Measurements from ENCODE around the gene PUS7. TPM values are rescaled to one million over a fixed set of nuclear protein-coding genes. Genes with fewer than 3 reads are reported as not detected.
"Not testable (repeated sequence)": the region's sequence is repeated elsewhere in the genome, so short reads cannot be mapped to it uniquely, and the experiment has no call there.

Gene PUS7
- total RNA-seq, 6 experiments from 2014 or later: 15.1 to 19.6 (median 17.3) TPM

DNA sequence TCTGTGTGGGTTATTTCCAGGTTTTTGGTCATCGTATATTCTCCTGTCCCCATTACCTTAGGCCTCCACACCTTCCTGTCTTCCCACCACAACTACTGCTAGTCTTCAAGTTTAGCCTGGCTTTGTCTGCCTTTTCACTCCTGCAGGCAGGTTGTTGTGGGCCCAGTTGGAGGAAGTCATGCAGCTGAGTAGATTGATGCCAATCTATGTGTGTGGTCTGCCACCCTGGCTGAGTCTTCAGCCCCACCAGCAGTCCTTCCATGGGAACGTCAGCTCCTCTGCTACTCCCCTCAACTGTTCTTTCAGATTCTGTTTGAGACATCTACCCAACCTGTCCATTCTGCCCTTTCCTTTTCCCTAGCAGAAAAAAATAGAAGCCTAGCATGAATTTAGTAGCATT, 16.3 kb upstream of the PUS7 start:
- no peaks in the 10 kb centered on the region for H3K9me3 Mint-ChIP-seq

DNA sequence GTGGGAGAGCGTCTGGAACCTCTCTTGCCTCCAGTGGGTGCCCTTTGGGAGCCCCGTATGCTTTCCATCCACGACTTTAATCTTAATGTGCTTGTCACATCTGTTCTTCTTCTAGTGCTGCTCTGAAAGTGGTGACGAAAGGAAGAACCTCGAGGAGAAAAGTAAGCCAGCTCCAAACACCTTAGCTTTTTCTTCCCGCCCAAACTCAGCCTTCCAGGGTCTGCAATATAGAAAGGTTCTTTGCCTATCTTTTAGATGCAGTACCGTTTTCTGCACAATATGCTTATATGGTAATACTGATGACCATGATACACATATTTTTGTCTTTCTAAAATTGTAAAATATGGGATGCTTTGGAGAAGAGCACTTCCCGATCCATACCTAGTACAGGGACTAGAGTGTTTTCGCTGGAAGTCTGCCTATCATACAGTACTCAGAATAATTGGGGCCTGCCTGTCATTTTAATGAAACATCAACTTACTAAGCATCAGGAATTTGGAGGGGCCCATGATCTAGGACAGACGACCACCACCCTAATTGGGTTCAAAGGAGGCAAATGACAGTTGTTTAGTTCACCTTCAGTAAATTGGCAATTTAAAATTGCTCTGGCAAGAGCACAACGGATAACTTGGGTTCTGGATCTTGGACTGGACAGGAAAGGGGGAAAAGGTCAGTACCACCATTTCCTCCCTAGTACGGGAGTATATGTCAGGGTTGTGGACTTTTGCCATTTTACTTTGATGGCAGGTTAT, 10.8 kb upstream of the PUS7 start:
- H3K27me3 Mint-ChIP-seq (ENCODE audit: insufficient read depth): no peaks in the 10 kb centered on the region; the same call in 1 of the 2 replicates
- H3K4me1 Mint-ChIP-seq (ENCODE audit: low read depth): peaks cover 19% of the 10 kb centered on the region
- H3K27ac Mint-ChIP-seq: peak overlapping the region; percentile 74
- H3K9me3 Mint-ChIP-seq: no peaks in the 10 kb centered on the region
- peak overlapping the region; percentile 98 for H3K4me3 Mint-ChIP-seq
- DNase-seq: no peak
- TF ChIP-seq, protein P1, sequence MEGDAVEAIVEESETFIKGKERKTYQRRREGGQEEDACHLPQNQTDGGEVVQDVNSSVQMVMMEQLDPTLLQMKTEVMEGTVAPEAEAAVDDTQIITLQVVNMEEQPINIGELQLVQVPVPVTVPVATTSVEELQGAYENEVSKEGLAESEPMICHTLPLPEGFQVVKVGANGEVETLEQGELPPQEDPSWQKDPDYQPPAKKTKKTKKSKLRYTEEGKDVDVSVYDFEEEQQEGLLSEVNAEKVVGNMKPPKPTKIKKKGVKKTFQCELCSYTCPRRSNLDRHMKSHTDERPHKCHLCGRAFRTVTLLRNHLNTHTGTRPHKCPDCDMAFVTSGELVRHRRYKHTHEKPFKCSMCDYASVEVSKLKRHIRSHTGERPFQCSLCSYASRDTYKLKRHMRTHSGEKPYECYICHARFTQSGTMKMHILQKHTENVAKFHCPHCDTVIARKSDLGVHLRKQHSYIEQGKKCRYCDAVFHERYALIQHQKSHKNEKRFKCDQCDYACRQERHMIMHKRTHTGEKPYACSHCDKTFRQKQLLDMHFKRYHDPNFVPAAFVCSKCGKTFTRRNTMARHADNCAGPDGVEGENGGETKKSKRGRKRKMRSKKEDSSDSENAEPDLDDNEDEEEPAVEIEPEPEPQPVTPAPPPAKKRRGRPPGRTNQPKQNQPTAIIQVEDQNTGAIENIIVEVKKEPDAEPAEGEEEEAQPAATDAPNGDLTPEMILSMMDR (IDR thresholded peaks at IDR 0.05): no peak
- H3K36me3 Mint-ChIP-seq (ENCODE audit: low read depth): peaks cover 16% of the 10 kb centered on the region

More for the DNA sequence above, 16.3 kb upstream of the PUS7 start:
- no peak for DNase-seq
- TF ChIP-seq, protein P1 (IDR thresholded peaks at IDR 0.05): no peak
- H3K36me3 Mint-ChIP-seq (ENCODE audit: low read depth): peaks cover 20% of the 10 kb centered on the region
- no peak overlapping the region for H3K4me3 Mint-ChIP-seq
- H3K27ac Mint-ChIP-seq: no peak overlapping the region
- H3K4me1 Mint-ChIP-seq (ENCODE audit: low read depth): peaks cover 5% of the 10 kb centered on the region
- no peaks in the 10 kb centered on the region for H3K27me3 Mint-ChIP-seq (ENCODE audit: insufficient read depth)

DNA sequence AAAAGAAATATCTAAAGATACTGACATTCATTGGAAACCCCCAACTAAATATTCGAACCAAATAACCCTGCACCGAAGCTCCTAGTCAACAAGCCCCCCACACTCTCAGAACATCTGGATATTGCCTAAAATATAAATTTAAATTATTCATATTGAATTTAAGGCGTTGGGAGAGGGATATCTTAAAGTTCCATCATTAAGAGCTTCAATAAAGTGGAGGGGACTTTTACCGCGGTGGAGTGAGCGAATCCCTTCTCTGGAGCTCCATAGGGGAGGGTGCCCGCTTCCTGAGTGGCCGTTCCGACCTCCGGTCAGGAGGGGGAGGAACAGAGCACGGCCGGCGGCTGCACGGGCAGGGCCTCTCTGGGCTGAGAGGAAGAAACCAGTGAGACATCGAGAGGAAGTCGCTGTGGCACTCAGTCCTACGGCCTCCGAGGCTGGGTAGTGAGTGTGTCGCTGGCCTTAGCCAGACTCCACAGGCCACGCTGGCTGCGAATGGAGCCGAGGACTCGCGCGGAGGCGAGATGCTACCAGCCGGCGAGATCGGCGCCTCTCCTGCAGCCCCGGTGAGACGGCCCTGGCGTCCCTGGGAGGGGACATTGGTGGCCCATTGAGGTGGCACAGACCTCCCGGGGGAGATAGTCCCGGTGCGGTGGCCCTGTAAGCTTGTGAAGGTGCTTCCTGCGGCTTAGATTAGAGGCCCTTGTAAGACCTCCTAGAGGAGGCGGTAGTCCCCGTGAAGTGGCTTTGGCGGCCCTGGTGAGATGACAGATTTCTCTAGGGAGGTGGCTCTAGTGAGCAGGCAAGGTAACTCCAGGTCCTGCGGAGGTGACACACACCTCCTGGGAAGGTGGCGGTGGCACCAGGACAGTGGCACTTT, 10.0 kb upstream of the PUS7 start, which contains the start of gene RINT1:
Gene RINT1 (plus strand): TSS at position 410 of the 880 bp plus-strand sequence. CDS start 115 bp downstream, at position 525.
- peaks cover 19% of the 10 kb centered on the region for H3K4me1 Mint-ChIP-seq (ENCODE audit: low read depth)
- H3K36me3 Mint-ChIP-seq (ENCODE audit: low read depth): peaks cover 16% of the 10 kb centered on the region
- peak within 1 kb of the TSS; percentile 74 for H3K27ac Mint-ChIP-seq
- TF ChIP-seq, protein P1 (IDR thresholded peaks at IDR 0.05): peak; percentile 73
- no peaks in the 10 kb centered on the region for H3K9me3 Mint-ChIP-seq
- peak within 1 kb of the TSS; percentile 98 for H3K4me3 Mint-ChIP-seq
- DNase-seq: peak; percentile 88
- no peaks in the 10 kb centered on the region; the same call in 1 of the 2 replicates for H3K27me3 Mint-ChIP-seq (ENCODE audit: insufficient read depth)

DNA sequence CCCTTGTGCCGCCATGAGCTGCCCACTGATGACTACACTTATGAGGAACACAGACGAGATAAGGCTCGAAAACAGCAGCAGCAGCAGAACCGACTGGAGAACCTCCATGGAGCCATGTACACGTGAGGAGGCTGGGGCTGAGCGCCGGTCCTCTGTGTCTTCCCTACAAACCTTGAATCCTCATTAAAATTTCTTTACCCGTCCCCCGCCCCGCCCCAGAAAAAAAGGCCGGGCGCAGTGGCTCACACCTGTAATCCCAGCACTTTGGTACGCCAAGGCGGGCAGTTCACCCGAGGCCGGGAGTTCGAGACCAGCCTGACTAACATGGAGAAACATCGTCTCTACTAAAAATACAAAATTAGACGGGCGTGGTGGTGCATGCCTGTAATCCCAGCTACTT, 8.5 kb upstream of the PUS7 start:
- Mint-ChIP-seq H3K27me3 (ENCODE audit: insufficient read depth) (no peaks in the 10 kb centered on the region; the same call in 1 of the 2 replicates), H3K4me1 (ENCODE audit: low read depth) (peaks cover 19% of the 10 kb centered on the region), H3K9me3 (no peaks in the 10 kb centered on the region), H3K36me3 (ENCODE audit: low read depth) (peaks cover 12% of the 10 kb centered on the region), H3K27ac (no peak overlapping the region), H3K4me3 (no peak overlapping the region)
- TF ChIP-seq, protein P1 (IDR thresholded peaks at IDR 0.05): no peak
- DNase-seq: no peak

DNA sequence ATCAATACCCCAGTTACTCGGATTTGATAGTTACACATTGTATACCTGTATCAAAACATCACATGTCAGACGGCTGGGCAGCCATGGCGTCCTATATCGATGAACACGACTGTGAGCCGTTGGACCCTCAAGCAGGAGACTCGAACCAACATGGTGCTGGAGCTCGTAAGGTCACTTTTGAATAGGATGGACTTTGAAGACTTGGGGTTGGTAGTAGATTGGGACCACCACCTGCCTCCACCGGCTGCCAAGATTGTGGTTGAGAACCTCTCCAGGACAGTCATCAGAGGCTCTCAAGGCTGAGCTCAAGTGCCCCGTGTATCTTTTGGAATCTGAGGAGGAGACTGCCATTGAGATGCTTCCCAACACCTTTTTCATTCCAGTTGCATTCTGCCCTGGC, 8.1 kb upstream of the PUS7 start:
- TF ChIP-seq, protein P1 (IDR thresholded peaks at IDR 0.05): no peak
- no peaks in the 10 kb centered on the region for H3K9me3 Mint-ChIP-seq
- H3K4me3 Mint-ChIP-seq: no peak overlapping the region
- no peaks in the 10 kb centered on the region; the same call in 1 of the 2 replicates for H3K27me3 Mint-ChIP-seq (ENCODE audit: insufficient read depth)
- H3K36me3 Mint-ChIP-seq (ENCODE audit: low read depth): peaks cover 12% of the 10 kb centered on the region
- no peak for DNase-seq
- peaks cover 19% of the 10 kb centered on the region for H3K4me1 Mint-ChIP-seq (ENCODE audit: low read depth)
- H3K27ac Mint-ChIP-seq: no peak overlapping the region

DNA sequence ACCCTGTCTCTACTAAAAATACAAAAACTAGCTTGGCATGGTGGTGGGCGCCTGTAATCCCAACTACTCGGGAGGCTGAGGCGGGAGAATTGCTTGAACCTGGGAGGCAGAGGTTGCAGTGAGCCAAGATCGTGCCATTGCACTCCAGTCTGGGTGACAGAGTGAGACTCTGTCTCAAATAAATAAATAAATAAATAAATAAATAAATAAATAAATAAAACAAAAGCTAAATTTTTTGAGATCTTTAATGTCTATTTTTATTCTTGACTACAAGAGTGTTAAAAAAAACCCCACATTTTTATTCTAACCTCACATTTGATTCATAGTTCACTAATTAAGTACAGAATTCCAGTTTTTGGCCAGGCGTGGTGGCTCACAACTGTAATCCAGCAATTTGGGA, 5.7 kb upstream of the PUS7 start:
- not testable (repeated sequence) for H3K27me3 Mint-ChIP-seq (ENCODE audit: insufficient read depth); H3K9me3 Mint-ChIP-seq; H3K4me1 Mint-ChIP-seq (ENCODE audit: low read depth); H3K36me3 Mint-ChIP-seq (ENCODE audit: low read depth); H3K4me3 Mint-ChIP-seq; H3K27ac Mint-ChIP-seq; DNase-seq
